Measurements from ENCODE around the gene NAA25. TPM values are rescaled to one million over a fixed set of nuclear protein-coding genes. Genes with fewer than 3 reads are reported as not detected.

NAA25 gene
- 24.0 and 29.5 TPM in 2 replicates for total RNA-seq

GRCh38 chr12:112108202-112109079 is at the start of gene NAA25:
TSS of gene NAA25 (minus strand) at chr12:112108783. CDS start at chr12:112108773, 10 bp downstream.

GRCh38 chr12:112125250-112125999 is 16.8 kb upstream of the NAA25 start, which contains the start of gene TRAFD1:
TSS of gene TRAFD1 (plus strand) at chr12:112125560. CDS start at chr12:112130523, 4,963 bp downstream.

GRCh38 chr12:112012775-112013600 is 95.6 kb downstream of the NAA25 start, which contains the start of the genes ERP29 and TMEM116:
TSS of gene ERP29 (plus strand) at chr12:112013426. CDS start at chr12:112013466, 40 bp downstream.
TSS of gene TMEM116 (minus strand) at chr12:112013165. CDS start at chr12:112005270, 7,895 bp downstream.

Other genes starting within 250 kb of the NAA25 start
- gene TMEM116, start 95.6 kb downstream of the NAA25 start, total RNA-seq: 2.3 and 2.9 TPM in 2 replicates
- 67.2 and 90.4 TPM in 2 replicates for gene ERP29, start 95.4 kb downstream of the NAA25 start, total RNA-seq
- 27.6 and 46.8 TPM in 2 replicates for gene TRAFD1, start 16.8 kb upstream of the NAA25 start, total RNA-seq

All from epithelial cell of umbilical artery (primary cell).